HG03575 (cell line): ENCODE results near the gene RSPO3.
"Not testable (repeated sequence)": the region's sequence is repeated elsewhere in the genome, so short reads cannot be mapped to it uniquely, and the experiment has no call there.

Experiments
- ATAC-seq: cut with Tn5 transposase; IDR thresholded peaks from one replicate; pipeline ENCODE4 v1.9.1; 2021; ENCODE audit not compliant: unreplicated experiment, insufficient number of reproducible peaks, low FRiP score; ENCODE audit errors: extremely low read depth

The RSPO3 gene

DNA sequence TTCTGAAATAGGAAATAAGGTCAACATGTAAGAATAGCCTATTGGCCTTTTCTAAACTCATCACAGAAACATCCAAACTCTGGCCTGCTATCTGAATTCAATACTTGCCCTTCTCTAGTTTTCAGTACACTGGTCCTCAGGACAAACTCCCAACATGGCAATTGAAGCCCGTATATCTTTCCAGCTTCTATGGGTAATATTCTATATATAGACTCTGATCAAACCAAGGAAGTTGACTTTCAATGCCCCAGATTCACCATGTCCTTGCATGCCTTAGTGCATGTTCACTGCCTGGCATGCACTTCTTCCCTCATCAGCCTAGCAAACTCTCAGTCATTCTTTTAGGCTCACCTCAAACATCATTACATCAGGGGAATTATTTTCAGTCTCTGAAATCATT, 73.2 kb downstream of the RSPO3 start:
- ATAC-seq = no peak

DNA sequence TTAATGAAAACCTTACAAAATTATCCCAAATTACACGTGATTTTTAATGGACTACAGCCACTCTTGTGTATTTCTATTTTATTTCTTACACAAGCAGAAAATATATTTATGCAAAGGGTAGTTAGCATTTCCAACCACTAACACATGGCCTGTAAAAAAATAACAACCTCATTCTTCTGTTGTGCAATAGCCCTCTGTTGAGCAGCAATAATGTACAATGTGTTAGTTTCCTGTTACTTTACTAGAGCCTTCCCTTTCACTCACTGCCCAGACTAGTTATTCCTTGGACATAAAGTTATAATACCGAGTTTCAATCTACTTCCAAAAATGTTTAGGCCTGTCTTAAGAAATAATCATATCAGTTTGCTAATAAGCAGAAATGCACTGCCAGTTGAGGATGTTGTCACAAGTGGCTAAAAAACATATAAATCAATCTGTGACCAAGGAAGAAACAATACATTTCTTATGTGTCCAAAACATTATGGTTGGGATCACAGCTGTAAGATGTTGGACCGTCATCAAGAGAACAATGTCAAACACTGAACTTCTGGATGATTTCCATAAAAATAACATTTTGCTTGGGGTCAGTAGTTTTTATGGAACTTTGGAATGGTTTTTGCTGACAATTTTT, 74.6 kb downstream of the RSPO3 start:
- ATAC-seq = no peak

- no peak for ATAC-seq
Observed at GRCh38 chr6:127195833-127196232, 77.4 kb downstream of the RSPO3 start.

- ATAC-seq = no peak
Observed at GRCh38 chr6:127198549-127198948, 80.1 kb downstream of the RSPO3 start.

DNA sequence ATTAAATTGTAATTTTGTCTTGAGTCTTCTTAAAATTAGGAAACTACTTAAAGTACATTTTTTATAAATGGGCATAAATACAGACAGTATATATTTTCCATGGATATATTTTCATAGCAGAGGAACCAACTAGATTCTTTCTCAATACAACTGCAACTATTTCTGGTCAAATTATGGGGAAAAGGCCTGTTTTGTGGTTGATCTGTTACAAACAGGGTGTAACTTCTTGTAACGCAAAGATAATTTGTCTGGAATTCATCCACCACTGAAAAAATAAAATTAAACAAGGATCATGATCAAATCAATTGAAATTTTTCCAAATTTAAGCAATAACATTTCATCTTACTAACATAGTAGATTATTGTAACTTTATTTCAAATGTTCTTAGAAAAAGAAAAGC, 81.0 kb downstream of the RSPO3 start:
- ATAC-seq = no peak

DNA sequence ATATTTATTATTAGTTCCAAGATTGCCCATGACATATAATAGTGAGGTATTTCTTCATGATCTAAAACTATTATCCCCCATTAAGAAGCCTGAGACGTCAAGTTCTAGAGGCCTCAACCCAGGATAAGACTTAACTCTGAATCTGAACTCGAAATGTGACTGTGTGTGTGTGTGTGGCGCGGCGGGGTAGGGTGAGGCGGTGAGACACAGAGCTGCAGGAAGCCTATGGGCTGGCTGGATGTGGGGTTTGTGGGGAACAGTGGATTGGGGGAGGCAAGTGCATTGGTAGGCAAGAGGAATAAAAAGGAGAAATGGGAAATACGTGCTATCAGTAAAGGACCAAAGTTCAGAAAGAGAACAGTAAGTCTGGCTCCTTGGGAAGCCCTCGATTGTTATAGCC, 81.6 kb downstream of the RSPO3 start:
- no peak for ATAC-seq

- no peak for ATAC-seq
Observed at GRCh38 chr6:127201321-127201720, 82.8 kb downstream of the RSPO3 start.

- ATAC-seq = no peak
Observed at GRCh38 chr6:127202676-127203075, 84.2 kb downstream of the RSPO3 start.

DNA sequence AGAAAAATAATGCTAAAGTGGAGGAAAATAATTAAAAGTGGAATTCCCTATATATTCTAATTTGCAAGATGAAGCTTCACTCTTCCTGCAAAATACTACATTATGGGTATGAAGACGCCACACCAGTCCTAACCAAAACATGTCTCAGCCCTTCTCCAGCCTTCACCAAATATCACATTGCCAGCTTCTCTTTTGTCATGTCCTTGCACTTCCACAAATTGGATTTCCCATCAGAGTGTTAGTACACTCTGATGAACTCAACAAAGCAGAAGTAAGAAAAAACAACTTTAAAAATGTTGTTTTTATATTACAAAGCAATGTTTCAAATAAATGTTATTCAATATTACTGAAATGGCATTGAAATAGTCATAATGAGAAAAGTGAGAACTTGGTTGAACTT, 85.8 kb downstream of the RSPO3 start:
- no peak for ATAC-seq

DNA sequence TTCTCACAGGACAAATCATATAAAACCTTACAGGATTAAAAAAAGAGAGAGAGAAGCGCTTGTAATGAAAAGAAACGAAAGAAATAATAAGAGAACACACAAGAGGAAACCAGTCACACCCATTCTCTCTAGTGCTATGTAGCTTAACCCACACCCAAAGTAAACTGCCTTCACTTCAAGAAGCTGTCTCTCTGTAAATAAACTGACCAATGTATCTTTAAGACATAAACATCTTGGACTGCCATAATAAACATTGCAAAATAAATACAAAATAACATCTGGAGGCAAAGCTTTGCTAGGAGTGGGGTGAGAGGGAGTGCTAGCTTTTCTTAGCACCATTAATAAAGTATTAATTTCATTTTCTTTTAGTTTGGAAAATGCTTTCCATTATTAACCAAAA, 86.6 kb downstream of the RSPO3 start:
- no peak for ATAC-seq

- ATAC-seq = no peak
Observed at GRCh38 chr6:127206531-127207095, 88.1 kb downstream of the RSPO3 start.

- ATAC-seq = no peak
Observed at GRCh38 chr6:127207591-127208120, 89.2 kb downstream of the RSPO3 start.

DNA sequence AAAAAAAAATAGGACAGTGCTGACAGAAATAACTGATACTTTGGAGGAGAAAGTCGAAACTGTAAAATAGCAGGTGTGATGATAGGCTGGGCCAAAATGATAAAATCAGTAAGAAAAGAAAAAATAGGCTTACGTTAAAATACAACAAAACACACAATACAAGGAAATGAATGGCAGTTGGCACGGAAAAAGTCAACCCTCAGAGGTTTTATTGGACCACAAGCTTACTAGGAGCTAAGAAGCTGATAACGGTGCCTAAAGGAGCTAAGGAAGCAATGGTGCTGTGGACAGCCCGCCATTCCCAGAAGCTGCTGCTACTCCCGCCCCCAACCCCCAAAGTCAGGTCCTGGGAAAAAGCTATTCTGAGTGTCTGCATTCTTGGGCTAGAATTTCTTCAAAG, 92.3 kb downstream of the RSPO3 start:
- no peak for ATAC-seq

DNA sequence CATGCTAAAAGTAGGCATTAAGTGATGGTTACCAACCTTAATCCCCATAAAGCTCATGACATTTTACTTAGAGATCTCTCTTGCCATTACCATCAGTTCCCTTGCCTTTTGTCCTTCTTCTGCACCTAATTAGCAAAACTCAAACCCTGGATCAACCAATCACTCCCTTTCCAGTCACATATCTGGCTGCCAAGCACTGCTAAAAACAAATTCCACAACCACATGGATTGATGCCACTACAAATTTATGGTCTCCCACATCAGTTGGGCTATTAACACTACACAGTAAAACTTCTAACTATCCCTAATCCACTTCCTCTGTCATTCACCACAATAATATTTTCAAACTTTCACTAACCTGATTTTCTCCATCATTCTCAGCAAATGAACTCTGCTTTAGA, 93.9 kb downstream of the RSPO3 start:
- ATAC-seq = no peak

GRCh38 chr6:127214032-127214431, 95.6 kb downstream of the RSPO3 start:
- ATAC-seq = not testable (repeated sequence)

DNA sequence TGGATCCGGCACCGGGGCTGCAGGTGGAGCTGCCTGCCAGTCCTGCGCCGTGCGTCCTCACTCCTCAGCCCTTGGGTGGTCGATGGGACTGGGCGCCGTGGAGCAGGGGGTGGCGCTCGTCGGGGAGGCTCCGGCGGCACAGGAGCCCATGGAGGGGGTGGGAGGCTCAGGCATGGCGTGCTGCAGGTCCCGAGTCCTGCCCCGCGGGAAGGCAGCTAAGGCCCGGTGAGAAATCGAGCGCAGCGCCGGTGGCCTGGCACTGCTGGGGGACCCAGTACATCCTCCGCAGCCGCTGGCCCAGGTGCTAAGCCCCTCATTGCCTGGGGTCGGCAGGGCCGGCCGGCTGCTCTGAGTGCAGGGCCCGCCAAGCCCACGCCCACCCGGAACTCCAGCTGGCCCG, 96.1 kb downstream of the RSPO3 start:
- not testable (repeated sequence) for ATAC-seq

- ATAC-seq = no peak
Observed at GRCh38 chr6:127215931-127216330, 97.5 kb downstream of the RSPO3 start.

DNA sequence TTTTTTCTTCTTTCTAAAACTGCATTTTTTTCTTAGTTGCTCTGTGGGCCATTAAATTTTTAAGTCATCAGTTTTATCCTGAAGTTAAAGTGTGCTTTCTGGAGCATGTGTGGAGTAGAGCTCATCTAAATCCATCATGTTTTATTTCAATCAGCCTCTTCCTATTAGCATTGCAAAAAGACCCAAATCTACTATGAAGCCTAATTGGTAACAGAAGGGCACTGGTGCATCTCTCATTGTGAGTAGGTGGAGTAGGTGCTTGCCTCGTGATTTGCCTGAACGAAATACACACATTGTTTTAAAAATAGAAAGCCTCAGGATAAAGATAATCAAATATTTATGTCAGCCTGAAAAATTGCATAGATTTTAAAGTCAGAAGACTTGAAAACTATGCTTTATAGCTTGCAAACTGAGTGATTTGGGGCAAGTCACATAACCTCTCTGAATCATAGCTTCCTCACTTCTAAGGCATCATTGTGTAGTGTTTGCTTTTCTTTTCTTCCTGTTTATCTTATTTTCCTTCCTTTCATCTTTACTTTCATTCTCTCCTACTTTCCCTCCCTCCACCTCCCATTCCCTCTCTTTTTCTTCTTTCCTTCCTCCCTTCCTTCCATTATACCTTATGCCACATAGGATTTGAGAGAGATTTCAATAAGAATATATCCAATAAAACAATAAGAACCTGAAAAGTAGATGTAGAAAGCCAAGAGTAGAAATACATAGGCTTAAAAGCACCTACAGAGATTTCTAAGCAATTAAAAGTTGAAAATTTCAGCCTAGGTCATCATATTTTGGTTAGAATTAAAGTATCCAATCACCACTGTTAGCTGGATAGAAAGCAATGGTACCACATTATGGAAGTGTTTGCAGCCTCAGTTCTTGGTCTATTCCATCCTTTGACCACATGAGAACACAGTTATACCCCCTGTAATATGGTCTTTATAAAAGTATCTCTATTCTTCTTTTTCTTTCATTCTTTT, 98.6 kb downstream of the RSPO3 start:
- ATAC-seq = no peak

DNA sequence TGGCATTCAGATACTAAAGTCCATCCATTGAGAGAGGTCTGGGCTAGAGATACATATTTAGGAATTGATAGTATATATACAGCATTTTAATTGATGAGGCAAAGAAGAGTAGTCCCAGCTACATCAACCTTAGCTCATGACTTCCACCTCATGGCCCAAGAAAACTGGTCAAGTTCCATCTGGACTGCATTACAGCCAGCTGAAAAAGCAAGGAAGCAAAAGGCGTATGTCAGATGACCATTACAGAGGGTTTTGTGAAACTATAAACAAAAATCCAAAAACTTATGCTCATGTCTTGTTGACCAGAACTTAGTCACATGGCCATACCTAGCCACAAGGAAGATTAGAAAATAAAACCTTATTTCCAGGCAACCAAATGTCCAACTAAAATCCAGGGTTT, 101.4 kb downstream of the RSPO3 start:
- ATAC-seq = no peak

DNA sequence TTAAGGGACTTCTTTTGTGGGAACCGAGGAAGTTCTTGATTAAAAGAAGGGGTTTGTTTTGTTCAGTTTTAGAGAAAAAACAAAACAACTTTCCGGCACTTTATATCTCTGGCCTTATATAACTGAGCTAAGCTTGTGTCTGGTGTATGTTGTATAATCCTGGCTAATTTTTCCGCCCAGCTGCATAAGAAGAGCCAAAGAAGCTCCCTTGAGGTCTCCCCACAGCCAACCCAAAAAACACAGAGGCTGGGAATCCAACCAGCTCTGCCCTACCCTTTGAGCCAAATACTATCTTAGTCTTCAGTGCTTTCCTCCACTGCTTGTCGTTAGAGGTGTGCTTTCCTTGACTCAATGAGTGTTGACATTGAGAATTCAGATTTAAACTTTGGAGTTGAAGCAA, 102.7 kb downstream of the RSPO3 start:
- no peak for ATAC-seq
